AG09309 (cell line): ENCODE results near the gene SGSH.

ENCODE experiments used
- DNase-seq: peaks from one replicate; pipeline ENCODE4 v3.0.0-alpha.2; 2010; ENCODE audit warnings: low read depth
- H3K4me3 ChIP-seq: 2 replicates; pipeline ENCODE4 v1.5.1; 2011; ENCODE audit warnings: mild to moderate bottlenecking, low read depth, low read length, moderate library complexity; ENCODE audit not compliant: control insufficient read depth
- TF ChIP-seq, protein P1 (sequence below): IDR thresholded peaks from 2 replicates; pipeline ENCODE4 v1.5.1; 2011; ENCODE audit warnings: mild to moderate bottlenecking, low read depth, low read length, inconsistent platforms; ENCODE audit not compliant: insufficient read depth, control insufficient read depth; ENCODE audit errors: missing control alignments

SGSH gene

DNA sequence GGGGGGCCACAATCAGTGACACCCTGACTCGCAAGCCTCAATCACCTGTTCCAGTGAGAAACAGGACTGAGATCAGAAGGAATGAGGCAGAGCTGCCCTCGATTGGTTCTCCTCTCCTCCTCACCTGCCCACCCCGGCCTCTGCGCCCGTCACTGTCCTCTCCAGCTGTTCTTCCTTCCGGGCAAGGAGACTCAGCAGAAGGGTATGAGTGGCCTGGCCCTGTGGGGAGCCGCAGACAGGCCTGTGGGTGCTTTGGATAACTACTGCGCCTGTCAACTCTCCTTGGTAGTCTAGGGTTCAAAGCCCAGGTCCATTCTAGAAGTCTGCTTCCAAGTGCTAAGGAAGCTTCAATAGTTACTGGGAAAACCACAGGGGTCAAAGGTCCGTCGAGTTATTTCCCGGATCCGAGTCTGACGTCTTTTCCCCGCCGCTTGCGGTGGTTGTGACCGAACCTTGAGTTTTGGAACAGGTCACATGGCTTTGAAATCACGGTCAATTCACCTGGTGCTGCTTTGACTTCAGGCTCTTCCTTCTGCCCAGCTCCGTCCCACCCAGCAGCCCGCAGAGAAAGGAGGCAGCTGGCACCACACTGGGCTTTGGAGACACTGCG lies 42.0 kb downstream of the SGSH start:
- DNase-seq = no peak
- no peak overlapping the region for H3K4me3 ChIP-seq
- TF ChIP-seq, protein P1, sequence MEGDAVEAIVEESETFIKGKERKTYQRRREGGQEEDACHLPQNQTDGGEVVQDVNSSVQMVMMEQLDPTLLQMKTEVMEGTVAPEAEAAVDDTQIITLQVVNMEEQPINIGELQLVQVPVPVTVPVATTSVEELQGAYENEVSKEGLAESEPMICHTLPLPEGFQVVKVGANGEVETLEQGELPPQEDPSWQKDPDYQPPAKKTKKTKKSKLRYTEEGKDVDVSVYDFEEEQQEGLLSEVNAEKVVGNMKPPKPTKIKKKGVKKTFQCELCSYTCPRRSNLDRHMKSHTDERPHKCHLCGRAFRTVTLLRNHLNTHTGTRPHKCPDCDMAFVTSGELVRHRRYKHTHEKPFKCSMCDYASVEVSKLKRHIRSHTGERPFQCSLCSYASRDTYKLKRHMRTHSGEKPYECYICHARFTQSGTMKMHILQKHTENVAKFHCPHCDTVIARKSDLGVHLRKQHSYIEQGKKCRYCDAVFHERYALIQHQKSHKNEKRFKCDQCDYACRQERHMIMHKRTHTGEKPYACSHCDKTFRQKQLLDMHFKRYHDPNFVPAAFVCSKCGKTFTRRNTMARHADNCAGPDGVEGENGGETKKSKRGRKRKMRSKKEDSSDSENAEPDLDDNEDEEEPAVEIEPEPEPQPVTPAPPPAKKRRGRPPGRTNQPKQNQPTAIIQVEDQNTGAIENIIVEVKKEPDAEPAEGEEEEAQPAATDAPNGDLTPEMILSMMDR = no peak

DNA sequence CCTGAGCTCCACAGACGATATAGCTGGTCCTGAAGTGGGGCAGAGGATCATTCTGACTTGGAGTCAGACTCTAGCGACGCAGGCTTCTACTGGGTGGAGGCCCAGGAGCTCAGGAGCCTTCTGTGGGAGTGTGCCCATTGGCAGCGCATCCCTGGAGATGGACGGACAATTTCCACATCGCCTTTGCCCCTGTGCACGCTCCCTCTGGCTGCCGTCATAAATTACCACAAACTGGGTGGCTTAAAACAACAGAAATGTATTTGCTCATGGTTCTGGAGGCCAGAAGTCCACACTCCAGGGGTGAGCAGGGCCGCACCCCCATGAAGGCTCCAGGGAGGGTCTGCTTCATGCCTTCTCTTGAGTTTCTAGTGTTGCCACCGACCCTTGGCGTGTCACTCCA lies 43.4 kb downstream of the SGSH start:
- H3K4me3 ChIP-seq = no peak overlapping the region
- no peak for DNase-seq
- TF ChIP-seq, protein P1 = no peak

DNA sequence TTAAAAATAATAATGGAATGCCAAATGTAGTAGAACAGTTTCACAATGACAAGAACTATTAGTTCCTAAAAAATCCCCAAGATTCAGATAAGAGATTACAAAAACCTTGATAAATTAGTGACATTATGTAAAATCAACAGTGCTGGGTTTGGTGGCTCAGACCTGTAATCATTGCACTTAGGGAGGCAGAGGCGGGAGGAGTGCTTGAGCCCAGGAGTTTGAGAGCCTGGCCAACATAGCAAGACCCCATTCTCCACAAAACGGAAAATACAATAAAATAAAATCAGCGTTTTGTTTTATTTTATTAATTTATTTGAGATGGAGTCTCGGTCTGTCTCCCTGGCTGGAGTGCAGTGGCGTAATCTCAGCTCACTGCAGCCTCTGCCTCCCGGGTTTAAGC lies 46.2 kb downstream of the SGSH start:
- no peak overlapping the region for H3K4me3 ChIP-seq
- no peak for DNase-seq
- TF ChIP-seq, protein P1 = no peak

DNA sequence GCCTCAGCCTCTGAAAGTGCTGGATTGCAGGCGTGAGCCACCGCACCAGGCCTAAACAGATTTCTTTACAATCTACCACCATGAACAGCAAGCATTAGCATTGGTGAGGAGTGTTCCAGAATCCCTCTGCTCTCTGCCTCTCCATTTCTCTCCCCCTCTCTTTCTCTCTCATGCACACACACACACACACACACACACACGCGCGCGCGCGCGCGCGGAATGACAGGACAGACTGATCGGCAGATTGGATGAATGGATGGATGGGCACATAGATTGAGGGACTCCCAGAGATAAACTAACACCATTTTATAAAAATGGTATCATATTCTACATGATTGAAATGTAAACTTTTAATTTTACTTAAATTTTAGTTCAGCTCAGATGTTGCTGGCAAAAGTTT lies 47.0 kb downstream of the SGSH start:
- H3K4me3 ChIP-seq = no peak overlapping the region
- no peak for DNase-seq
- TF ChIP-seq, protein P1 = no peak

DNA sequence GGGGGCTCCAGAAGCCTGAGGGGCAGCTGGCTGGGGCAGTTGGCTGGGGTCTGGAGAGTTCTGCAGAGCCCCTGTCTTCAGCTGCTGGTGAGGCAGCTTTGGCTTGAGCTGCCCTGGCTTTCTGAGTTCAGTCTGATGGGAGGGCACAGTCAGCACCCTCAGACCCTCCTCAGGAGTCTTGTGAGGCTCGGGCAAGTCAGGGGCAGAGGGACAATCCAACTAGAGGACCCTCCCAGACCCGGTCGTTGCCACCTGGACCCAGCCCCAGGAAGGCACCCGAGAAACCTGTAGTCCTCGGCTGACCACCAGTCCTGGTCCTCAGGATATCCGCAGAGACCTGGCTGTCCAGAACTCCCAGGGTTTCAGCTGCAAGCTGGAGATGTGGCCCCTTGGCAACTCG lies 48.5 kb downstream of the SGSH start:
- H3K4me3 ChIP-seq = no peak overlapping the region
- DNase-seq = no peak
- TF ChIP-seq, protein P1 = no peak

DNA sequence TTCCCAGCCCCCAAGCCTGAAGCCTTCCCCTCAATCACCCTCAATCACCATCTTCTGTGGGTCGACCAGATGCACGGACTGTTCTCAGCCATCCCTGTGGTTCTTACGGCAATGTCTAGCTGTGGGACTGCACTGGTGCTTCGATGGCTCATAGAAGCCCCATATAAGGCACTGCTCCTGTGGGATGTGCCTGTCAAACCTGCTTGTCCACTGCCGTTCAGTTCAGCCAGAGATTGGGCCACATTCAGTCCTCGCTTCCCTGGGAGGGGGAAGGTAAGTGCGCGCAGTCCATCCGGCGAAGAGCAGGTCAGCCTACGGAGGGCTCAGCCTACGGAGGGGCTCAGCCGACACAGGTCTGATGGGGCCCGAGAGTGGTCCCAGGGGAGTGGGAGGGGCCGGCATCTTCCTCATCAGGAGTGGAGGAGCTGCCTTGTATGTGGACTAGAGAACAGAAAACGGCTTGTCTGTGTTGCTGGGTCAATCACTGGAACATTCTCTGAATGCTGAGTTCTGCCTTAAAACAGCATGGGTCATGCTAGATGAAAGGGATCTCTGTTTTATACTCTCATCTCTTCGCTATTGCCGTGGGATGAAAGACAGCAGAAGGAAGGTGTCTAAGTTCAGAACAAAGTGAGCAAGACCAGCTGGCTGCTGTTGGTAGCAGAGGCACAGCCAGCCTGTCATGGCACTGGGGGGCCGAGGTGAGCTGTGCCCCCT lies 50.2 kb downstream of the SGSH start, which contains the start of gene CARD14:
Gene CARD14 (plus strand): TSS at position 247 of the 717 bp plus-strand sequence. CDS start 11,409 bp downstream, outside the sequence.
- TF ChIP-seq, protein P1 = no peak
- H3K4me3 ChIP-seq = no peak within 1 kb of the TSS
- DNase-seq = no peak
